Progenitor cell of endocrine pancreas (in vitro differentiated cells): ENCODE measurements around the gene HAGHL. TPM values are rescaled to one million over a fixed set of nuclear protein-coding genes. Genes with fewer than 3 reads are reported as not detected.

Source experiments
- DNase-seq: peaks from one replicate; pipeline ENCODE4 v3.0.0; 2021; ENCODE audit warnings: low spot score; ENCODE audit not compliant: unreplicated experiment
- H3K27ac Mint-ChIP-seq: 2 replicates; pipeline ENCODE4 v1.8.0; 2021; ENCODE audit warnings: mild to moderate bottlenecking, moderate library complexity, mixed read lengths
- H3K27me3 Mint-ChIP-seq: 2 replicates; pipeline ENCODE4 v1.8.0; 2021; ENCODE audit warnings: mixed read lengths
- H3K36me3 Mint-ChIP-seq: 2 replicates; pipeline ENCODE4 v1.8.0; 2022; ENCODE audit warnings: mixed read lengths; ENCODE audit not compliant: insufficient read depth
- H3K4me1 Mint-ChIP-seq: 2 replicates; pipeline ENCODE4 v1.8.0; 2021; ENCODE audit warnings: low read depth, mixed read lengths
- H3K4me3 Mint-ChIP-seq: 2 replicates; pipeline ENCODE4 v1.8.0; 2021; ENCODE audit warnings: low read depth, mild to moderate bottlenecking, moderate library complexity, mixed read lengths
- H3K9me3 Mint-ChIP-seq: 2 replicates; pipeline ENCODE4 v1.8.0; 2021; ENCODE audit warnings: low read depth, mixed read lengths
- CTCF ChIP-seq: fragments of 200-600 bp; sonication (generic); IDR thresholded peaks from one replicate; pipeline ENCODE4 v1.5.0; 2021; ENCODE audit warnings: antibody characterized with exemption, mild to moderate bottlenecking; ENCODE audit not compliant: unreplicated experiment
- total RNA-seq: library from RNA; stranded (reverse); gene quantifications from 2 replicates; pipeline ENCODE4 v1.2.1, GENCODE V29; 2021

The HAGHL gene
- total RNA-seq, 1 donor from 2014 or later = 8.1 TPM

- no peak for DNase-seq
- H3K4me1 Mint-ChIP-seq = peaks cover 11% of the 10 kb centered on the region
- H3K36me3 Mint-ChIP-seq = peaks cover 10% of the 10 kb centered on the region
- no peak for TF ChIP-seq CTCF
- no peaks in the 10 kb centered on the region for H3K27me3 Mint-ChIP-seq
- no peaks in the 10 kb centered on the region for H3K9me3 Mint-ChIP-seq
- peak overlapping the region; percentile 49 for H3K27ac Mint-ChIP-seq
- H3K4me3 Mint-ChIP-seq = peak overlapping the region; percentile 79
Measured at GRCh38 chr16:682493-683395, 44.2 kb upstream of the HAGHL start.

- TF ChIP-seq CTCF = no peak
- Mint-ChIP-seq H3K36me3 (peaks cover 10% of the 10 kb centered on the region), H3K4me3 (peak overlapping the region; percentile 79), H3K27ac (peak overlapping the region; percentile 49), H3K9me3 (no peaks in the 10 kb centered on the region), H3K27me3 (no peaks in the 10 kb centered on the region), H3K4me1 (peaks cover 11% of the 10 kb centered on the region)
- no peak for DNase-seq
Measured at GRCh38 chr16:683396-684070, 43.4 kb upstream of the HAGHL start.

- peak; percentile 91 for DNase-seq
- TF ChIP-seq CTCF = no peak
- no peaks in the 10 kb centered on the region for H3K27me3 Mint-ChIP-seq
- H3K4me3 Mint-ChIP-seq = peak within 1 kb of the TSS; percentile 79
- peaks cover 11% of the 10 kb centered on the region for H3K4me1 Mint-ChIP-seq
- peaks cover 10% of the 10 kb centered on the region for H3K36me3 Mint-ChIP-seq
- no peaks in the 10 kb centered on the region for H3K9me3 Mint-ChIP-seq
- H3K27ac Mint-ChIP-seq = peak within 1 kb of the TSS; percentile 76
Measured at GRCh38 chr16:684071-684794, 42.7 kb upstream of the HAGHL start, which contains the start of gene JMJD8. TSS of gene JMJD8 (minus strand) at chr16:684334. CDS start at chr16:684319, 15 bp downstream.

GRCh38 chr16:684961-685696, 41.8 kb upstream of the HAGHL start:
- Mint-ChIP-seq H3K9me3 (no peaks in the 10 kb centered on the region), H3K27ac (no peak overlapping the region), H3K27me3 (no peaks in the 10 kb centered on the region), H3K4me1 (peaks cover 16% of the 10 kb centered on the region), H3K4me3 (no peak overlapping the region), H3K36me3 (peaks cover 10% of the 10 kb centered on the region)
- DNase-seq = no peak
- no peak for TF ChIP-seq CTCF
